Measurements from ENCODE around the gene STPG2. TPM values are rescaled to one million over a fixed set of nuclear protein-coding genes. Genes with fewer than 3 reads are reported as not detected.

Gene STPG2
- total and polyA plus RNA-seq, 10 of the 15 experiments (the other 5 are each of a cell fraction or from before 2014, with no cell fraction given): 0.13 to 0.24 TPM; not detected in 8

- ChIA-PET RAD21 (ENCODE audit: unreplicated experiment) (interaction anchor here (1.0 kb wide), 1 partner anchor 14 kb away, joined by 3 read pairs; no protein-coding TSS in a partner anchor), CTCF (no interaction called here), SMC1A (ENCODE audit: uncharacterized antibody, unreplicated experiment) (no interaction called here), POLR2A (no interaction called here)
- Histone ChIP-seq H3K4me2 (ENCODE audit: control insufficient read depth, insufficient read depth) (no peak overlapping the region), H3K9ac (ENCODE audit: control insufficient read depth, insufficient read depth, low read length) (no peak overlapping the region), H3K79me2 (ENCODE audit: control insufficient read depth, insufficient read depth, low read length) (no peaks in the 10 kb centered on the region), H3K27ac (ENCODE audit: control insufficient read depth, insufficient read depth) (no peak overlapping the region), H3K4me3 (no peak overlapping the region), H3K36me3 (ENCODE audit: control insufficient read depth in 2 of 2, insufficient read depth in 2 of 2, low read length in 1 of 2) (no peaks in the 10 kb centered on the region), H3K27me3 (replicated peaks in 1 of 2; ENCODE audit: control insufficient read depth in 2 of 2, insufficient read depth in 2 of 2, low read length in 1 of 2) (no peaks in the 10 kb centered on the region), H3K9me3 (replicated peaks; ENCODE audit: control insufficient read depth, insufficient read depth, low read length) (no peaks in the 10 kb centered on the region), H3K4me1 (ENCODE audit: control insufficient read depth, insufficient read depth, low read length) (no peaks in the 10 kb centered on the region), H4K20me1 (ENCODE audit: control insufficient read depth, insufficient read depth) (no peaks in the 10 kb centered on the region), H2AFZ (ENCODE audit: control insufficient read depth, low read depth, low read length) (no peak overlapping the region)
- in situ Hi-C loops (cut with MboI): no loop called here
- 16% methylated on average over 2 of the region's 2 CpGs for WGBS (ENCODE audit: insufficient coverage, insufficient replicate concordance, low lambda C conversion rate, missing lambda C conversion rate)
- FAIRE-seq (no peak), ATAC-seq (no peak), DNase-seq (ENCODE audit: low read depth, low spot score) (no peak)
- intact Hi-C loops (cut with micrococcal nuclease; ENCODE audit: unreplicated experiment): no loop called here
- no peak for TF ChIP-seq BRCA1 (IDR thresholded peaks at IDR 0.05; ENCODE audit: low read depth, low read length)
- TF ChIP-seq ZSCAN29 (IDR thresholded peaks at IDR 0.05): no peak
- no peak for TF ChIP-seq ZNF622 (IDR thresholded peaks at IDR 0.05)
- TF ChIP-seq NFIC (IDR thresholded peaks at IDR 0.05; ENCODE audit: low read depth, low read length): no peak
- TF ChIP-seq SUZ12 (IDR thresholded peaks at IDR 0.05; ENCODE audit: unreplicated experiment): no peak
- TF ChIP-seq YBX1 (IDR thresholded peaks at IDR 0.05): no peak
- TF ChIP-seq RB1 (IDR thresholded peaks at IDR 0.05; ENCODE audit: borderline replicate concordance): no peak
- no peak for TF ChIP-seq MLLT1 (IDR thresholded peaks at IDR 0.05)
- TF ChIP-seq KDM1A (IDR thresholded peaks at IDR 0.05; ENCODE audit: borderline replicate concordance): no peak
- TF ChIP-seq BCLAF1 (IDR thresholded peaks at IDR 0.05): no peak
- no peak for TF ChIP-seq MTA3 (IDR thresholded peaks at IDR 0.05; ENCODE audit: borderline replicate concordance, low read length)
- TF ChIP-seq HDAC2 (IDR thresholded peaks at IDR 0.05): no peak
- TF ChIP-seq ZNF217 (IDR thresholded peaks at IDR 0.05): no peak
- no peak for TF ChIP-seq ZBTB40 (IDR thresholded peaks at IDR 0.05; ENCODE audit: borderline replicate concordance)
- no peak for TF ChIP-seq ZBED1 (IDR thresholded peaks at IDR 0.05; ENCODE audit: borderline replicate concordance)
- no peak for TF ChIP-seq NBN (IDR thresholded peaks at IDR 0.05)
- TF ChIP-seq TAF1 (IDR thresholded peaks at IDR 0.05; ENCODE audit: borderline replicate concordance, low read depth, low read length): no peak
- TF ChIP-seq IKZF1 (conservative IDR thresholded peaks at IDR 0.05): no peak
- BruUV-seq (replicated peaks): no TSS peak
These were observed 142.3 kb downstream of the STPG2 start for GRCh38 chr4:98000940-98001339.
